Body of pancreas (tissue), 4 donors: ENCODE results near the gene PCTP. TPM values are rescaled to one million over a fixed set of nuclear protein-coding genes. Genes with fewer than 3 reads are reported as not detected.

Experiments
- ATAC-seq: fragments of 150-250 bp; one replicate; pipeline ENCODE4 v1.9.1; 2016
- DNase-seq, 4 donors: peaks; one replicate each; pipeline ENCODE4 v3.0.0-alpha.2; 2019
- H3K27ac ChIP-seq, 4 donors: fragments of 200-600 bp; sonication (generic); 1 replicate in 3 of 4; 2 replicates in 1 of 4; pipeline versions ENCODE4 v1.5.1 to v1.6.1; 2016 to 2019; ENCODE audit warnings: mild to moderate bottlenecking in 1 of 4, mixed read lengths in 1 of 4, moderate library complexity in 1 of 4
- H3K27me3 ChIP-seq, 2 donors: fragments of 200-600 bp; sonication (generic); one replicate each; pipeline ENCODE4 v1.6.0; 2016; ENCODE audit warnings: mild to moderate bottlenecking in 1 of 2
- H3K36me3 ChIP-seq, 2 donors: fragments of 200-600 bp; sonication (generic); replicated peaks in 1 of 2; 2 replicates each; pipeline ENCODE4 v1.5.1; 2016; ENCODE audit warnings: low read depth in 2 of 2; ENCODE audit not compliant: insufficient read depth in 1 of 2
- H3K4me1 ChIP-seq: fragments of 200-600 bp; sonication (generic); one replicate; pipeline ENCODE4 v1.6.0; 2016
- H3K4me3 ChIP-seq, 2 donors: fragments of 200-600 bp; sonication (generic); 1 replicate in 1 of 2; 2 replicates in 1 of 2; pipeline ENCODE4 v1.5.1; 2016 to 2019
- H3K9me3 ChIP-seq, 3 donors: fragments of 200-600 bp; sonication (generic); 1 replicate in 2 of 3; 2 replicates in 1 of 3; pipeline ENCODE4 v1.5.1; 2016
- POLR2A ChIP-seq, 3 donors: fragments of 450-650 bp; IDR thresholded peaks; one replicate each; pipeline ENCODE4 v1.6.1; 2016; ENCODE audit warnings: antibody characterized with exemption in 3 of 3, mild to moderate bottlenecking in 2 of 3
- WGBS, 2 donors: methylation state at CpG; one replicate each; pipeline ENCODE4 v1.1.5; 2017; 5-methylcytosine and 5-hydroxymethylcytosine counted together
- intact Hi-C: fragments of 100-400 bp; cut with DNase I; formaldehyde crosslinking; loops from one replicate; pipeline ENCODE4 v1.15.1; 2023
- total RNA-seq, 2 donors: library from RNA; depleted of rRNA; stranded (reverse); fragments of >200 nt; gene quantifications; one replicate each; pipeline ENCODE4 v1.1.0, GENCODE V29; 2016
- TF ChIP-seq, protein P1 (sequence below), 7 experiments: fragments of 450-650 bp in 4 of 7; fragments of 200-600 bp in 3 of 7; sonication (generic) in 3 of 7; IDR thresholded peaks; one replicate each; pipeline ENCODE4 v1.5.1; 2016 to 2019; ENCODE audit warnings: antibody characterized with exemption in 7 of 7

PCTP gene
- total RNA-seq, 2 donors from 2014 or later, result 5.6 to 13.0 TPM

GRCh38 chr17:55777471-55777971, 26.7 kb downstream of the PCTP start:
- H3K9me3 ChIP-seq, result no peaks in the 10 kb centered on the region
- H3K27me3 ChIP-seq, result no peaks in the 10 kb centered on the region
- WGBS, 2 donors, result 64 to 74% methylated on average over 2 of the region's 2 CpGs
- no peak overlapping the region for H3K27ac ChIP-seq
- DNase-seq (no peak), ATAC-seq (no peak)
- no peaks in the 10 kb centered on the region for H3K4me1 ChIP-seq
- H3K36me3 ChIP-seq, result peaks cover 0 to 2% of the 10 kb centered on the region in 2 donors
- no peak for TF ChIP-seq POLR2A (IDR thresholded peaks at IDR 0.05)
- TF ChIP-seq, protein P1, sequence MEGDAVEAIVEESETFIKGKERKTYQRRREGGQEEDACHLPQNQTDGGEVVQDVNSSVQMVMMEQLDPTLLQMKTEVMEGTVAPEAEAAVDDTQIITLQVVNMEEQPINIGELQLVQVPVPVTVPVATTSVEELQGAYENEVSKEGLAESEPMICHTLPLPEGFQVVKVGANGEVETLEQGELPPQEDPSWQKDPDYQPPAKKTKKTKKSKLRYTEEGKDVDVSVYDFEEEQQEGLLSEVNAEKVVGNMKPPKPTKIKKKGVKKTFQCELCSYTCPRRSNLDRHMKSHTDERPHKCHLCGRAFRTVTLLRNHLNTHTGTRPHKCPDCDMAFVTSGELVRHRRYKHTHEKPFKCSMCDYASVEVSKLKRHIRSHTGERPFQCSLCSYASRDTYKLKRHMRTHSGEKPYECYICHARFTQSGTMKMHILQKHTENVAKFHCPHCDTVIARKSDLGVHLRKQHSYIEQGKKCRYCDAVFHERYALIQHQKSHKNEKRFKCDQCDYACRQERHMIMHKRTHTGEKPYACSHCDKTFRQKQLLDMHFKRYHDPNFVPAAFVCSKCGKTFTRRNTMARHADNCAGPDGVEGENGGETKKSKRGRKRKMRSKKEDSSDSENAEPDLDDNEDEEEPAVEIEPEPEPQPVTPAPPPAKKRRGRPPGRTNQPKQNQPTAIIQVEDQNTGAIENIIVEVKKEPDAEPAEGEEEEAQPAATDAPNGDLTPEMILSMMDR (IDR thresholded peaks at IDR 0.05), result no peak
- intact Hi-C loops, result no loop called here
- H3K4me3 ChIP-seq, result no peak overlapping the region

- intact Hi-C loops, result no loop called here
These were observed 27.7 kb downstream of the PCTP start for GRCh38 chr17:55778389-55779118.

DNA sequence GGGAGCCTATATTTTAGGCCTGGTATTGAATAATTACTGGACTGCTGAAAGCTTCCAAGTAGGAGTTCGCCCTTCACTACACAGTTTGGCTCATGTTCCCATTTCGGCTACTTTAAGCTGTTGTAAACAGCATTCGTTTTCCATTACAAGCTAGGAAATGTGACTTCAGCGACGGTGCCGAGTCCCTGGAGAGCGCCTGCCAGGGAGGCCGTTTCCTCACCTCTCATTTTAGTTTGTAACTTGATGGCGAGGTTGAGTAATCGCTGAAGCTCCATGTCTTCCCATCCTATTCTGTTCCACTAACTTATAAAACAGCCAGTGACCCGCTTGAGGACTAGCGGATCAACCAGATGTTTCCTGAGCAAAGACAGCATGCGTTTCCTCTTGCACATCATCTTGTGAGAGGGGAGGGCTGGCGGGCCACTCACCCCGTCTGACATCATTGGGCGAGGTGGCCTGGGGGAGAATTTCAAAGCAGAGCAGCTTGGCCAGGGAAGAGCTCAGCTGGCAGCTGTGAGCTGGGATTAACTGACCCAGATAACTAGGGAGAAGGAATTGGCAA, 32.9 kb downstream of the PCTP start:
- peak; percentile 66 for ATAC-seq
- no peaks in the 10 kb centered on the region for H3K27me3 ChIP-seq
- intact Hi-C loops, result no loop called here
- H3K27ac ChIP-seq, result no peak overlapping the region
- H3K36me3 ChIP-seq, result no peaks in the 10 kb centered on the region
- no peaks in the 10 kb centered on the region for H3K4me1 ChIP-seq
- WGBS, 2 donors, result 73 to 86% methylated on average over 16 of the region's 16 CpGs
- H3K9me3 ChIP-seq, result no peaks in the 10 kb centered on the region
- peak; percentile 16 to 38 (median 34) for DNase-seq
- no peak overlapping the region for H3K4me3 ChIP-seq
- TF ChIP-seq, protein P1 (IDR thresholded peaks at IDR 0.05), result no peak
- no peak for TF ChIP-seq POLR2A (IDR thresholded peaks at IDR 0.05)

More at GRCh38 chr17:55778389-55779118, 27.7 kb downstream of the PCTP start:
- H3K9me3 ChIP-seq, result no peaks in the 10 kb centered on the region
- H3K4me1 ChIP-seq, result no peaks in the 10 kb centered on the region
- no peak overlapping the region for H3K4me3 ChIP-seq
- WGBS, 2 donors, result 87 to 89% methylated on average over 6 of the region's 6 CpGs
- no peaks in the 10 kb centered on the region for H3K27me3 ChIP-seq
- DNase-seq, result no peak
- ATAC-seq, result no peak
- H3K27ac ChIP-seq, result no peak overlapping the region
- no peak for TF ChIP-seq POLR2A (IDR thresholded peaks at IDR 0.05)
- TF ChIP-seq, protein P1 (IDR thresholded peaks at IDR 0.05), result no peak
- no peaks in the 10 kb centered on the region for H3K36me3 ChIP-seq

DNA sequence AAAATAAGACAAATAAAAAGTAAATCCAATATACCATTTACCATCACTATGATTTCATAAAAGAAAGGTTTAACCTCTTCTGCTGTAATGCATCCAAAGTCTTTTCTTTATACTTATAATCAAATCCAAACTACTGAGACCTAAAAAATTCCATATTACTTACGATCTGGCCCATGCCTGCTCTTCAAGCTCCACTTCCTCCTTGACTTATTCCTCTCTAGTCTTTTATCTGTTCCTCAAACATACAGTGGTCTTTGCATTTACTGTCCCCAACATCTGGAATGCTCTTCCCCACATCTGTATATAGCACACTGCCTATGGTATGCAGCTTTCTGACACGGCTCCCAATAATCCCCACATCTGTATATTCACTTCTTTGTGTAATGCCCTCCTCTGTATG, 33.8 kb downstream of the PCTP start:
- WGBS, 2 donors, result 55 to 91% methylated on average over 2 of the region's 2 CpGs
- ATAC-seq (no peak), DNase-seq (no peak)
- Histone ChIP-seq H3K27ac (no peak overlapping the region), H3K9me3 (no peaks in the 10 kb centered on the region), H3K36me3 (no peaks in the 10 kb centered on the region), H3K4me3 (no peak overlapping the region), H3K4me1 (no peaks in the 10 kb centered on the region), H3K27me3 (no peaks in the 10 kb centered on the region)
- no peak for TF ChIP-seq POLR2A (IDR thresholded peaks at IDR 0.05)
- TF ChIP-seq, protein P1 (IDR thresholded peaks at IDR 0.05), result no peak
- intact Hi-C loops, result no loop called here
